ENCODE data around the gene TMEM198. TPM values are rescaled to one million over a fixed set of nuclear protein-coding genes. Genes with fewer than 3 reads are reported as not detected.
A peak's percentile ranks its signal among the peaks of the same experiment; 100 is the strongest.

Gene TMEM198
- total RNA-seq, 1 experiment from 2014 or later = 2.3 TPM

- in situ Hi-C loops (cut with HindIII; ENCODE audit: low pct_unique_long_range_greater_than_20kb, low sequenced_read_pairs) (no loop called here), intact Hi-C loops (cut with micrococcal nuclease; ENCODE audit: unreplicated experiment) (loop anchor here (2.0 to 5.0 kb wide), 2 partner anchors 86 to 147 kb away; partner anchors contain the start of gene SLC4A3)
- Histone ChIP-seq H3K27ac (ENCODE audit: low read length) (no peak overlapping the region), H3K36me3 (ENCODE audit: control insufficient read depth, insufficient read depth, low read length) (0 out of 2 replicates have a peak, but pooled peaks cover 2% of the 10 kb centered on the region), H3K27me3 (ENCODE audit: control insufficient read depth, insufficient read depth, low read length) (no peaks in the 10 kb centered on the region), H3K4me3 (ENCODE audit: low read depth in 2 of 2, low read length in 2 of 2) (peak overlapping the region; percentile 26 to 49), H3K4me1 (ENCODE audit: control insufficient read depth, insufficient read depth, low read length) (peaks cover 9% of the 10 kb centered on the region; the same call in 1 of the 2 replicates), H3K9me3 (ENCODE audit: control insufficient read depth, insufficient read depth, low read depth, low read length) (no peaks in the 10 kb centered on the region)
- CTCF ChIA-PET = interaction anchor here (0.5 to 1.3 kb wide), 7 partner anchors 11 to 510 kb away, joined by 3 to 12 read pairs (median 4); no protein-coding TSS in a partner anchor
- ATAC-seq = peak; percentile 72
- peak; percentile 68 for DNase-seq (ENCODE audit: low read depth, low spot score)
- TF ChIP-seq, protein P1, sequence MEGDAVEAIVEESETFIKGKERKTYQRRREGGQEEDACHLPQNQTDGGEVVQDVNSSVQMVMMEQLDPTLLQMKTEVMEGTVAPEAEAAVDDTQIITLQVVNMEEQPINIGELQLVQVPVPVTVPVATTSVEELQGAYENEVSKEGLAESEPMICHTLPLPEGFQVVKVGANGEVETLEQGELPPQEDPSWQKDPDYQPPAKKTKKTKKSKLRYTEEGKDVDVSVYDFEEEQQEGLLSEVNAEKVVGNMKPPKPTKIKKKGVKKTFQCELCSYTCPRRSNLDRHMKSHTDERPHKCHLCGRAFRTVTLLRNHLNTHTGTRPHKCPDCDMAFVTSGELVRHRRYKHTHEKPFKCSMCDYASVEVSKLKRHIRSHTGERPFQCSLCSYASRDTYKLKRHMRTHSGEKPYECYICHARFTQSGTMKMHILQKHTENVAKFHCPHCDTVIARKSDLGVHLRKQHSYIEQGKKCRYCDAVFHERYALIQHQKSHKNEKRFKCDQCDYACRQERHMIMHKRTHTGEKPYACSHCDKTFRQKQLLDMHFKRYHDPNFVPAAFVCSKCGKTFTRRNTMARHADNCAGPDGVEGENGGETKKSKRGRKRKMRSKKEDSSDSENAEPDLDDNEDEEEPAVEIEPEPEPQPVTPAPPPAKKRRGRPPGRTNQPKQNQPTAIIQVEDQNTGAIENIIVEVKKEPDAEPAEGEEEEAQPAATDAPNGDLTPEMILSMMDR (IDR thresholded peaks at IDR 0.05) = peak; percentile 100
- TF ChIP-seq SIN3A (IDR thresholded peaks at IDR 0.05; ENCODE audit: borderline replicate concordance, insufficient read depth, low read depth, low read length) = no peak
- POLR2A ChIA-PET = no interaction called here
- BruUV-seq (replicated peaks) = no TSS peak
Measured at GRCh38 chr2:219541611-219542180, 2.1 kb upstream of the TMEM198 start.

DNA sequence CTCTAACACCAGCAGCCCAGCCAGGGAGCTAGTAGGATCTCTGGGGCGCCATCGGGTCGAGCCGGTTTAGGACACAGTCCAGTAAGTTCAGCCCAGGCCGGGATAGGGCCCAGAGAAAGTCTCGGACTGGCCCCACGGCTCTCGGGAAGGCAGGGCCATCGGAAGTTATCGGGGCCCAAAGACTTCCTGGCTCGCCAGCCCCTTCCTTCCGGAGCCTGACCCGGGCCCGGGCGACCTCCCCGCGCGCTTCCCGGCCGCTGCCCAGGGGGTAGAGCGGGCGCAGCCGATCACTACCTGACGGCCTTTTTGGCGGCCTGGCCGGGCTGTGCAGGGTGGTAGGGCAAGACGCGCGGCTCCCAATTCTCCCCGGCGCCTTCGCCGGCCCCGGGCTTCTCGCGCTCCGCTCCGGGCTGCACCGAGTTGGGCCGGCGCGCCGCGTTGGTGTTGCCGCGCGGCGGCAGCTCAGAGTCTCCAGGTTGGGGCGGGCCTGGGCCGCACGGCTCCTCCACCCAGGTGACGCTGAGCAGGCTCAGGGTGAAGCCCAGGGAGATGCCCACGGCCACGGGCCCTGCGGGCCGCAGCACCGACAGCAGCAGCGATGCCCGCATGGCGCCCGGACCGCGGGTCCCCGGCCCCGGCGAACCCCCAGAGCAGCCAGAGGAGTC is 765 bp upstream of the TMEM198 start:
- Histone ChIP-seq H3K27ac (ENCODE audit: low read length) (no peak overlapping the region; the same call in 1 of the 2 replicates), H3K4me1 (ENCODE audit: control insufficient read depth, insufficient read depth, low read length) (peaks cover 9% of the 10 kb centered on the region; the same call in 1 of the 2 replicates), H3K27me3 (ENCODE audit: control insufficient read depth, insufficient read depth, low read length) (no peaks in the 10 kb centered on the region), H3K9me3 (ENCODE audit: control insufficient read depth, insufficient read depth, low read depth, low read length) (no peaks in the 10 kb centered on the region), H3K36me3 (ENCODE audit: control insufficient read depth, insufficient read depth, low read length) (0 out of 2 replicates have a peak, but pooled peaks cover 2% of the 10 kb centered on the region), H3K4me3 (ENCODE audit: low read depth in 2 of 2, low read length in 2 of 2) (peak overlapping the region; percentile 62 to 70)
- intact Hi-C loops (cut with micrococcal nuclease; ENCODE audit: unreplicated experiment) (loop anchor here (2.0 to 5.0 kb wide), 2 partner anchors 84 to 146 kb away; partner anchors contain the start of gene SLC4A3), in situ Hi-C loops (cut with HindIII; ENCODE audit: low pct_unique_long_range_greater_than_20kb, low sequenced_read_pairs) (no loop called here)
- no TSS peak for BruUV-seq (replicated peaks)
- ChIA-PET CTCF (no interaction called here), POLR2A (no interaction called here)
- TF ChIP-seq SIN3A (IDR thresholded peaks at IDR 0.05; ENCODE audit: borderline replicate concordance, insufficient read depth, low read depth, low read length) = 0 out of 2 replicates have a peak, but pooled peaks have one; percentile 52
- no peak for TF ChIP-seq TCF7L2 (IDR thresholded peaks at IDR 0.05; ENCODE audit: low read depth, low read length)
- TF ChIP-seq, protein P2, sequence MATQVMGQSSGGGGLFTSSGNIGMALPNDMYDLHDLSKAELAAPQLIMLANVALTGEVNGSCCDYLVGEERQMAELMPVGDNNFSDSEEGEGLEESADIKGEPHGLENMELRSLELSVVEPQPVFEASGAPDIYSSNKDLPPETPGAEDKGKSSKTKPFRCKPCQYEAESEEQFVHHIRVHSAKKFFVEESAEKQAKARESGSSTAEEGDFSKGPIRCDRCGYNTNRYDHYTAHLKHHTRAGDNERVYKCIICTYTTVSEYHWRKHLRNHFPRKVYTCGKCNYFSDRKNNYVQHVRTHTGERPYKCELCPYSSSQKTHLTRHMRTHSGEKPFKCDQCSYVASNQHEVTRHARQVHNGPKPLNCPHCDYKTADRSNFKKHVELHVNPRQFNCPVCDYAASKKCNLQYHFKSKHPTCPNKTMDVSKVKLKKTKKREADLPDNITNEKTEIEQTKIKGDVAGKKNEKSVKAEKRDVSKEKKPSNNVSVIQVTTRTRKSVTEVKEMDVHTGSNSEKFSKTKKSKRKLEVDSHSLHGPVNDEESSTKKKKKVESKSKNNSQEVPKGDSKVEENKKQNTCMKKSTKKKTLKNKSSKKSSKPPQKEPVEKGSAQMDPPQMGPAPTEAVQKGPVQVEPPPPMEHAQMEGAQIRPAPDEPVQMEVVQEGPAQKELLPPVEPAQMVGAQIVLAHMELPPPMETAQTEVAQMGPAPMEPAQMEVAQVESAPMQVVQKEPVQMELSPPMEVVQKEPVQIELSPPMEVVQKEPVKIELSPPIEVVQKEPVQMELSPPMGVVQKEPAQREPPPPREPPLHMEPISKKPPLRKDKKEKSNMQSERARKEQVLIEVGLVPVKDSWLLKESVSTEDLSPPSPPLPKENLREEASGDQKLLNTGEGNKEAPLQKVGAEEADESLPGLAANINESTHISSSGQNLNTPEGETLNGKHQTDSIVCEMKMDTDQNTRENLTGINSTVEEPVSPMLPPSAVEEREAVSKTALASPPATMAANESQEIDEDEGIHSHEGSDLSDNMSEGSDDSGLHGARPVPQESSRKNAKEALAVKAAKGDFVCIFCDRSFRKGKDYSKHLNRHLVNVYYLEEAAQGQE (IDR thresholded peaks at IDR 0.05; ENCODE audit: insufficient read depth in 1 of 2, low read depth in 2 of 2, low read length in 1 of 2) = 0 out of 4 replicates have a peak, but pooled peaks of 1 of the 2 experiments have one; percentile 26
- TF ChIP-seq POLR2AphosphoS5 (IDR thresholded peaks at IDR 0.05; ENCODE audit: low read depth, low read length) = no peak
- TF ChIP-seq, protein P1 (IDR thresholded peaks at IDR 0.05) = no peak
- DNase-seq (ENCODE audit: low read depth, low spot score) (no peak), ATAC-seq (peak; percentile 76)
